Activated naive CD4-positive, alpha-beta T cell treated with anti-CD3 and anti-CD28 coated beads, Interleukin-2, amount 50 U/mL, for 72 hours (primary cell): ENCODE measurements around the gene ZMYND8. TPM values are rescaled to one million over a fixed set of nuclear protein-coding genes. Genes with fewer than 3 reads are reported as not detected.
A peak's percentile ranks its signal among the peaks of the same experiment; 100 is the strongest.
"Not testable (repeated sequence)": the region's sequence is repeated elsewhere in the genome, so short reads cannot be mapped to it uniquely, and the experiment has no call there.

Experiments
- ATAC-seq, 2 donors: fragments of 150-1000 bp; cut with Tn5 transposase; 2 replicates each; pipeline ENCODE4 v1.10.0; 2021; ENCODE audit warnings: mild to moderate bottlenecking in 2 of 2, moderate library complexity in 2 of 2
- DNase-seq, 2 donors: peaks; one replicate each; pipeline ENCODE4 v3.0.0; 2021 to 2022; ENCODE audit warnings: low spot score in 2 of 2
- H3K27ac Mint-ChIP-seq, 2 donors: one replicate each; pipeline ENCODE4 v1.8.0; 2022; ENCODE audit warnings: mild to moderate bottlenecking in 2 of 2, mixed read lengths in 2 of 2
- H3K36me3 Mint-ChIP-seq, 2 donors: one replicate each; pipeline ENCODE4 v1.8.0; 2022; ENCODE audit warnings: mixed read lengths in 2 of 2
- H3K9me3 Mint-ChIP-seq, 2 donors: one replicate each; pipeline ENCODE4 v1.8.0; 2022; ENCODE audit warnings: mixed read lengths in 2 of 2
- total RNA-seq, 2 donors: library from RNA; stranded (reverse); gene quantifications; one replicate each; pipeline ENCODE4 v1.2.3, GENCODE V29; 2022

ZMYND8 gene
- total RNA-seq, 2 donors from 2014 or later: 35.7 to 46.4 TPM

- Mint-ChIP-seq H3K9me3 (no peaks in the 10 kb centered on the region), H3K36me3 (peaks cover 0 to 24% of the 10 kb centered on the region in 2 donors), H3K27ac (peak overlapping the region; percentile 28 to 67)
- no peak for ATAC-seq
- DNase-seq: no peak
Observed at GRCh38 chr20:47310729-47311128, 45.8 kb downstream of the ZMYND8 start.

- Mint-ChIP-seq H3K9me3 (no peaks in the 10 kb centered on the region), H3K36me3 (peaks cover 0 to 20% of the 10 kb centered on the region in 2 donors), H3K27ac (peak overlapping the region in 1 of 2 donors; percentile 77)
- DNase-seq: no peak
- ATAC-seq: no peak
Observed at GRCh38 chr20:47309806-47310426, 46.6 kb downstream of the ZMYND8 start.

GRCh38 chr20:47309394-47309793, 47.1 kb downstream of the ZMYND8 start:
- Mint-ChIP-seq H3K36me3 (peaks cover 0 to 20% of the 10 kb centered on the region in 2 donors), H3K9me3 (no peaks in the 10 kb centered on the region), H3K27ac (peak overlapping the region in 1 of 2 donors; percentile 77)
- DNase-seq (no peak), ATAC-seq (no peak)

GRCh38 chr20:47307569-47307968, 48.9 kb downstream of the ZMYND8 start:
- peaks cover 0 to 15% of the 10 kb centered on the region in 2 donors for H3K36me3 Mint-ChIP-seq
- DNase-seq, H3K9me3 Mint-ChIP-seq, ATAC-seq, H3K27ac Mint-ChIP-seq: not testable (repeated sequence)

- ATAC-seq (no peak), DNase-seq (no peak)
- Mint-ChIP-seq H3K36me3 (peaks cover 0 to 17% of the 10 kb centered on the region in 2 donors), H3K9me3 (no peaks in the 10 kb centered on the region), H3K27ac (no peak overlapping the region)
Observed at GRCh38 chr20:47306755-47307370, 49.6 kb downstream of the ZMYND8 start.

GRCh38 chr20:47306095-47306494, 50.4 kb downstream of the ZMYND8 start:
- no peaks in the 10 kb centered on the region for H3K9me3 Mint-ChIP-seq
- ATAC-seq: no peak
- peak overlapping the region in 1 of 2 donors; percentile 44 for H3K27ac Mint-ChIP-seq
- no peak for DNase-seq
- peaks cover 0 to 24% of the 10 kb centered on the region in 2 donors for H3K36me3 Mint-ChIP-seq

GRCh38 chr20:47305667-47306066, 50.8 kb downstream of the ZMYND8 start:
- Mint-ChIP-seq H3K36me3 (peaks cover 0 to 25% of the 10 kb centered on the region in 2 donors), H3K27ac (peak overlapping the region in 1 of 2 donors; percentile 44), H3K9me3 (no peaks in the 10 kb centered on the region)
- no peak for DNase-seq
- ATAC-seq: peak; percentile 28 to 53

GRCh38 chr20:47304287-47304686, 52.2 kb downstream of the ZMYND8 start:
- ATAC-seq: no peak
- Mint-ChIP-seq H3K27ac (no peak overlapping the region), H3K36me3 (peaks cover 0 to 33% of the 10 kb centered on the region in 2 donors), H3K9me3 (no peaks in the 10 kb centered on the region)
- DNase-seq: no peak

GRCh38 chr20:47303736-47304135, 52.8 kb downstream of the ZMYND8 start:
- Mint-ChIP-seq H3K27ac (peak overlapping the region; percentile 26 to 29), H3K9me3 (no peaks in the 10 kb centered on the region), H3K36me3 (peaks cover 0 to 33% of the 10 kb centered on the region in 2 donors)
- DNase-seq (no peak), ATAC-seq (no peak)

- H3K27ac Mint-ChIP-seq: peak overlapping the region in 1 of 2 donors; percentile 22
- ATAC-seq: peak in 1 of 2 donors; percentile 72
- DNase-seq: no peak
- H3K36me3 Mint-ChIP-seq: peaks cover 0 to 34% of the 10 kb centered on the region in 2 donors
- H3K9me3 Mint-ChIP-seq: no peaks in the 10 kb centered on the region
Observed at GRCh38 chr20:47300071-47300470, 56.4 kb downstream of the ZMYND8 start.

- peak overlapping the region in 1 of 2 donors; percentile 86 for H3K27ac Mint-ChIP-seq
- peaks cover 5 to 48% of the 10 kb centered on the region in 2 donors for H3K36me3 Mint-ChIP-seq
- no peak for ATAC-seq
- no peaks in the 10 kb centered on the region for H3K9me3 Mint-ChIP-seq
- no peak for DNase-seq
Observed at GRCh38 chr20:47298624-47299023, 57.9 kb downstream of the ZMYND8 start.

- H3K9me3 Mint-ChIP-seq: no peaks in the 10 kb centered on the region
- no peak for ATAC-seq
- peaks cover 6 to 51% of the 10 kb centered on the region in 2 donors for H3K36me3 Mint-ChIP-seq
- H3K27ac Mint-ChIP-seq: peak overlapping the region in 1 of 2 donors; percentile 86
- DNase-seq: no peak
Observed at GRCh38 chr20:47297746-47298145, 58.8 kb downstream of the ZMYND8 start.

- Mint-ChIP-seq H3K27ac (no peak overlapping the region), H3K36me3 (peaks cover 6 to 49% of the 10 kb centered on the region in 2 donors)
Observed at GRCh38 chr20:47296950-47297349, 59.5 kb downstream of the ZMYND8 start.

GRCh38 chr20:47295921-47296426, 60.5 kb downstream of the ZMYND8 start:
- H3K36me3 Mint-ChIP-seq: peaks cover 10 to 40% of the 10 kb centered on the region in 2 donors
- ATAC-seq: no peak

More at GRCh38 chr20:47296950-47297349, 59.5 kb downstream of the ZMYND8 start:
- no peaks in the 10 kb centered on the region for H3K9me3 Mint-ChIP-seq
- ATAC-seq: no peak
- DNase-seq: no peak

GRCh38 chr20:47295129-47295813, 61.2 kb downstream of the ZMYND8 start:
- H3K27ac Mint-ChIP-seq: peak overlapping the region; percentile 39 to 74
- DNase-seq: no peak

More at GRCh38 chr20:47295921-47296426, 60.5 kb downstream of the ZMYND8 start:
- H3K27ac Mint-ChIP-seq: no peak overlapping the region
- no peak for DNase-seq
- H3K9me3 Mint-ChIP-seq: no peaks in the 10 kb centered on the region

GRCh38 chr20:47293631-47294030, 62.9 kb downstream of the ZMYND8 start:
- H3K36me3 Mint-ChIP-seq: peaks cover 11 to 32% of the 10 kb centered on the region in 2 donors
- no peaks in the 10 kb centered on the region for H3K9me3 Mint-ChIP-seq
- no peak for ATAC-seq
- DNase-seq: no peak
- peak overlapping the region in 1 of 2 donors; percentile 34 for H3K27ac Mint-ChIP-seq

More at GRCh38 chr20:47295129-47295813, 61.2 kb downstream of the ZMYND8 start:
- no peak for ATAC-seq
- Mint-ChIP-seq H3K36me3 (peaks cover 11 to 38% of the 10 kb centered on the region in 2 donors), H3K9me3 (no peaks in the 10 kb centered on the region)

- no peaks in the 10 kb centered on the region for H3K9me3 Mint-ChIP-seq
- H3K27ac Mint-ChIP-seq: no peak overlapping the region
- ATAC-seq: no peak
- no peak for DNase-seq
- H3K36me3 Mint-ChIP-seq: peaks cover 11 to 23% of the 10 kb centered on the region in 2 donors
Observed at GRCh38 chr20:47292581-47292980, 63.9 kb downstream of the ZMYND8 start.
